OCI-LY7 (cell line): ENCODE data around the gene ADRA1B. TPM values are rescaled to one million over a fixed set of nuclear protein-coding genes. Genes with fewer than 3 reads are reported as not detected.

Experiments
- BruUV-seq: library from RNA; stranded (reverse); fragments of 400-500 nt; replicated peaks from 2 replicates; lab custom pipeline; 2021; lab: Mats Ljungman, UMichigan
- CTCF ChIA-PET: fragments of 300-600 bp; sonication (Branson Sonifier 250); formaldehyde crosslinking; loops from one replicate; lab custom pipeline; 2022; ENCODE audit warnings: antibody characterized with exemption; ENCODE audit not compliant: unreplicated experiment; lab: Charles Lee
- POLR2A ChIA-PET: fragments of 300-600 bp; sonication (Branson Sonifier 250); formaldehyde crosslinking; loops from one replicate; lab custom pipeline; 2022; ENCODE audit warnings: antibody characterized with exemption; lab: Charles Lee
- DNase-seq: peaks from one replicate; pipeline ENCODE4 v3.0.0-alpha.2; 2015; ENCODE audit warnings: low spot score
- H2AFZ ChIP-seq: fragments of 200-600 bp; sonication (generic), shearing (Covaris generic); 2 replicates; pipeline ENCODE4 v1.6.1; 2014; ENCODE audit warnings: mild to moderate bottlenecking, antibody characterized with exemption, low read length, moderate library complexity
- H3K27ac ChIP-seq: fragments of 200-600 bp; sonication (generic); 2 replicates; pipeline ENCODE4 v1.5.1; 2014; ENCODE audit warnings: mixed run types, low read depth, mild to moderate bottlenecking, moderate library complexity, low read length, inconsistent platforms; ENCODE audit not compliant: poor library complexity, severe bottlenecking
- H3K36me3 ChIP-seq: fragments of 200-600 bp; sonication (generic); 2 replicates; pipeline ENCODE4 v1.6.1; 2014; ENCODE audit warnings: mild to moderate bottlenecking, antibody characterized with exemption, low read length, moderate library complexity, mixed read lengths; ENCODE audit not compliant: insufficient read depth
- H3K4me1 ChIP-seq: fragments of 200-600 bp; sonication (generic); 2 replicates; pipeline ENCODE4 v1.5.1; 2014; ENCODE audit warnings: mild to moderate bottlenecking, low read length; ENCODE audit not compliant: insufficient read depth, poor library complexity, severe bottlenecking
- H3K4me2 ChIP-seq: fragments of 200-600 bp; sonication (generic); 2 replicates; pipeline ENCODE4 v1.6.1; 2014; ENCODE audit warnings: mild to moderate bottlenecking, low read length
- H3K4me3 ChIP-seq: fragments of 200-600 bp; sonication (generic); 2 replicates; pipeline ENCODE4 v1.5.1; 2014; ENCODE audit warnings: mild to moderate bottlenecking, low read depth, low read length; ENCODE audit not compliant: poor library complexity, severe bottlenecking
- H3K79me2 ChIP-seq: fragments of 200-600 bp; sonication (generic); 2 replicates; pipeline ENCODE4 v1.6.1; 2016; ENCODE audit warnings: low read depth, mild to moderate bottlenecking, low read length, moderate library complexity, mixed read lengths; ENCODE audit not compliant: insufficient read depth
- H3K9me2 ChIP-seq: fragments of 200-600 bp; sonication (generic); 2 replicates; pipeline ENCODE4 v1.6.1; 2016; ENCODE audit warnings: mild to moderate bottlenecking, low read length, mixed read lengths; ENCODE audit not compliant: insufficient read depth
- H3K9me3 ChIP-seq: fragments of 200-600 bp; sonication (generic); 2 replicates; pipeline ENCODE4 v1.6.1; 2014; ENCODE audit warnings: mild to moderate bottlenecking, mixed run types, low read length, mixed read lengths
- H4K20me1 ChIP-seq: fragments of 200-600 bp; sonication (generic); 2 replicates; pipeline ENCODE4 v1.6.1; 2014; ENCODE audit warnings: mild to moderate bottlenecking, antibody characterized with exemption, low read length, moderate library complexity, mixed read lengths; ENCODE audit not compliant: insufficient read depth
- EZH2phosphoT487 ChIP-seq: fragments of 200-600 bp; sonication (generic); IDR thresholded peaks from 2 replicates; pipeline ENCODE4 v1.6.1; 2018; ENCODE audit warnings: low read depth, borderline replicate concordance, mild to moderate bottlenecking, mixed run types, antibody characterized with exemption, low read length, moderate library complexity, mixed read lengths
- intact Hi-C: fragments of 100-400 bp; cut with micrococcal nuclease; formaldehyde crosslinking; loops from one replicate; pipeline ENCODE4 v1.10.0; 2022; ENCODE audit not compliant: unreplicated experiment
- total RNA-seq, 2 experiments: library from RNA; depleted of rRNA in 1 of 2; stranded (reverse); fragments of >200 nt in 1 of 2; shearing (Covaris generic) in 1 of 2; gene quantifications; 2 replicates each; pipeline ENCODE4 v1.2.3, GENCODE V29; 2014 to 2022
- TF ChIP-seq, protein P1 (sequence below): fragments of 200-600 bp; sonication (generic); conservative IDR thresholded peaks from 2 replicates; pipeline ENCODE4 v1.5.1; 2014; ENCODE audit warnings: mild to moderate bottlenecking, antibody characterized with exemption, low read length, moderate library complexity, mixed read lengths

The ADRA1B gene
- total RNA-seq, 2 experiments from 2014 or later, result not detected

DNA sequence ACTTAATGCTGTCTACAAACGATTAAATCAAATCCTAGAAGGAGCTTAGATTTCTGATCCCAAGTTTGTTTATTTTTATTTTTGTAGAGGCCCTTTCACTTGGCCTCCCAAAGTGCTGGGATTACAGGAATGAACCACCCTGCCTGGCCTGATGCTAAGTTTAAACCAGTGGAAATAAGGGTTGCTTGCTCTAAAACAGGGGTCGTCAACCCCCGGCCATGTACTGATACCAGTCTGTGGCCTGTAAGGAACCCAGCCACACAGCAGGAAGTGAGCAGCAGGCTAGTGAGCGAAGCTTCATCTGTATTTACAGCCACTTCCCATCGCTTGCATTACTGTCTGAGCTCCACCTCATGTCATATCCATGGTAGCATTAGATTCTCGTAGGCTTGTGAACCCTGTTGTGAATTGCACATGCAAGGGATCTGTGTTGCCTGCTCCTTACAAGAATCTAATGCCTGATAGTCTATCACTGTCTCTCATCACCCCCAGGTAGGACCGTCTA lies 104.0 kb downstream of the ADRA1B start:
- Histone ChIP-seq H3K9me2 (no peaks in the 10 kb centered on the region), H3K27ac (no peak overlapping the region), H3K4me2 (no peak overlapping the region), H4K20me1 (0 out of 2 replicates have a peak, but pooled peaks cover 3% of the 10 kb centered on the region), H3K4me1 (no peaks in the 10 kb centered on the region), H3K36me3 (peaks cover 64% of the 10 kb centered on the region), H3K9me3 (no peaks in the 10 kb centered on the region), H3K79me2 (peaks cover 8% of the 10 kb centered on the region; the same call in 1 of the 2 replicates), H2AFZ (no peak overlapping the region), H3K4me3 (no peak overlapping the region)
- DNase-seq, result no peak
- no TSS peak for BruUV-seq
- ChIA-PET POLR2A (no interaction called here), CTCF (no interaction called here)
- intact Hi-C loops, result loop anchor here (10.0 kb wide), 1 partner anchor 184 kb away; no protein-coding TSS in a partner anchor
- no peak for TF ChIP-seq EZH2phosphoT487
- TF ChIP-seq, protein P1, sequence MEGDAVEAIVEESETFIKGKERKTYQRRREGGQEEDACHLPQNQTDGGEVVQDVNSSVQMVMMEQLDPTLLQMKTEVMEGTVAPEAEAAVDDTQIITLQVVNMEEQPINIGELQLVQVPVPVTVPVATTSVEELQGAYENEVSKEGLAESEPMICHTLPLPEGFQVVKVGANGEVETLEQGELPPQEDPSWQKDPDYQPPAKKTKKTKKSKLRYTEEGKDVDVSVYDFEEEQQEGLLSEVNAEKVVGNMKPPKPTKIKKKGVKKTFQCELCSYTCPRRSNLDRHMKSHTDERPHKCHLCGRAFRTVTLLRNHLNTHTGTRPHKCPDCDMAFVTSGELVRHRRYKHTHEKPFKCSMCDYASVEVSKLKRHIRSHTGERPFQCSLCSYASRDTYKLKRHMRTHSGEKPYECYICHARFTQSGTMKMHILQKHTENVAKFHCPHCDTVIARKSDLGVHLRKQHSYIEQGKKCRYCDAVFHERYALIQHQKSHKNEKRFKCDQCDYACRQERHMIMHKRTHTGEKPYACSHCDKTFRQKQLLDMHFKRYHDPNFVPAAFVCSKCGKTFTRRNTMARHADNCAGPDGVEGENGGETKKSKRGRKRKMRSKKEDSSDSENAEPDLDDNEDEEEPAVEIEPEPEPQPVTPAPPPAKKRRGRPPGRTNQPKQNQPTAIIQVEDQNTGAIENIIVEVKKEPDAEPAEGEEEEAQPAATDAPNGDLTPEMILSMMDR, result no peak

DNA sequence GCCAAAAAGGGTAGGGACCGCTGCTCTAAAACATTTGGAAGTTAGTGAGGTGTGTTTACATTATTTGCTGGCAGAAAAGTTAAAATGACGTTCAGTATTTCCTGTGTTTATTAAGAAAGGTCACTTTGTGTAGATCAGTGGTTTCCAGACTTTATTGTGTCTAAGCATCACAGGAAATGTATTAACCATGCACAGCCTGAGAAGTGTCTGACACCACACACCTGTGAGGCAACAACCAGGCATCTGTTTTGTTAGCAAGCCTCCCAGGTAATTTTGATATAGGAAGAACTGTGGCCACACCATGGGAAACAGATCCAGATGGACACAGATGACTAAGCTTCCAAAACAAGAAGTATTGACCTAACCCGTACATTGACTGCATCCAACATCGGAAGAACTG lies 104.7 kb downstream of the ADRA1B start:
- intact Hi-C loops, result loop anchor here (10.0 kb wide), 1 partner anchor 184 kb away; no protein-coding TSS in a partner anchor
- Histone ChIP-seq H3K27ac (no peak overlapping the region), H3K9me3 (no peaks in the 10 kb centered on the region), H2AFZ (no peak overlapping the region), H3K4me1 (no peaks in the 10 kb centered on the region), H3K36me3 (peaks cover 65% of the 10 kb centered on the region; the same call in 1 of the 2 replicates), H4K20me1 (0 out of 2 replicates have a peak, but pooled peaks cover 3% of the 10 kb centered on the region), H3K9me2 (no peaks in the 10 kb centered on the region), H3K79me2 (peaks cover 8% of the 10 kb centered on the region; the same call in 1 of the 2 replicates), H3K4me3 (no peak overlapping the region), H3K4me2 (no peak overlapping the region)
- no TSS peak for BruUV-seq
- ChIA-PET CTCF (interaction anchor here (1.5 kb wide), 1 partner anchor 10 kb away, joined by 4 read pairs; no protein-coding TSS in a partner anchor), POLR2A (interaction anchor here (1.3 to 2.2 kb wide), 2 partner anchors 12 to 34 kb away, joined by 3 to 13 read pairs; partner anchors contain the start of gene TTC1)
- no peak for DNase-seq
- TF ChIP-seq EZH2phosphoT487, result no peak
- TF ChIP-seq, protein P1, result no peak

DNA sequence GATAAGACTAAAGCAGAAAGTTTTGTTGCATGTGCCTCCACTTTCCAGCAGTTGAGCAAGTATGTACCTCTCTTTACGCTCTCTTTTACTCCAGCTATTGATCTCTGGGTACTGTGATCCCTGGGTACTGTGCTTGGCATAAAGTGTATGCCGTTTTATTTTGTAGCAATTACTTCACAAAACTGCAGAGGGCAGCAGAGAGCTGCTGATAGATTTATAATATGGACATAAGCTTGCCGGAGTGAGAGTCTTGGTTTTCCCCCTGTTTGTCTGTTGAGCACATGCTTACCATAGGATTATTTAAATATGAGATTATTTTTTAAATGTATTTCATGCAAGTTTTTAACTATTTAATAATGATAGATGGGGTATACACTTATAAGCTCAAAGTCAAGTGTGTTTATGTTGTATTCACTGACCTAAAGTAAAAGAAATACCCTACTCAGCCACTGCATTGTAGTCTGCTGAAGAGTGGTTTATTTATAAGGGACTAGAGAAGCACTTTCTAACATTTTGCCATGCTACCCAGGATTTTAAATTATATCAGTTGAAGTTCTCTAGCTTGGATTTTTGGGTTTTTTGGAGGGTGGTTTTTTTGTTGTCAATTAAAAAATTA lies 105.7 kb downstream of the ADRA1B start:
- POLR2A ChIA-PET, result interaction anchor here (0.7 to 2.2 kb wide), 11 partner anchors 13 to 449 kb away, joined by 3 to 13 read pairs (median 4); partner anchors contain the start of gene TTC1
- Histone ChIP-seq H3K79me2 (peaks cover 8% of the 10 kb centered on the region; the same call in 1 of the 2 replicates), H3K9me2 (no peaks in the 10 kb centered on the region), H4K20me1 (0 out of 2 replicates have a peak, but pooled peaks cover 3% of the 10 kb centered on the region), H3K36me3 (peaks cover 65% of the 10 kb centered on the region; the same call in 1 of the 2 replicates), H3K9me3 (no peaks in the 10 kb centered on the region), H3K4me1 (no peaks in the 10 kb centered on the region), H3K27ac (no peak overlapping the region), H2AFZ (no peak overlapping the region), H3K4me3 (no peak overlapping the region), H3K4me2 (no peak overlapping the region)
- TF ChIP-seq, protein P1, result peak; percentile 88
- no peak for TF ChIP-seq EZH2phosphoT487
- no TSS peak for BruUV-seq
- CTCF ChIA-PET, result interaction anchor here (1.2 to 1.5 kb wide), 2 partner anchors 11 to 323 kb away, joined by 3 to 4 read pairs; no protein-coding TSS in a partner anchor
- peak; percentile 63 for DNase-seq
- intact Hi-C loops, result loop anchor here (1.0 to 10.0 kb wide), 2 partner anchors 183 to 323 kb away; no protein-coding TSS in a partner anchor
